SK-N-SH (cell line): Measurements from ENCODE around the gene PARP12. TPM values are rescaled to one million over a fixed set of nuclear protein-coding genes. Genes with fewer than 3 reads are reported as not detected.

Experiments
- CTCF ChIA-PET: fragments of 300-600, 350-600 bp; formaldehyde crosslinking; extraction: SDS; loops from one replicate; lab custom pipeline; 2021; lab: Yijun Ruan, JAX
- POLR2A ChIA-PET: fragments of 350-600 bp; sonication (Branson Sonifier 250); formaldehyde crosslinking; extraction: SDS; loops from one replicate; lab custom pipeline; 2020; ENCODE audit warnings: antibody characterized with exemption, inconsistent platforms; lab: Yijun Ruan, JAX
- DNase-seq: peaks from one replicate; pipeline ENCODE4 v3.0.0; 2012
- H2AFZ ChIP-seq: fragments of 200-600 bp; sonication (generic); 2 replicates; pipeline ENCODE4 v1.8.1; 2016; ENCODE audit warnings: antibody characterized with exemption, mild to moderate bottlenecking, low read depth
- H3F3A ChIP-seq: fragments of 200-600 bp; sonication (generic); replicated peaks from 2 replicates; pipeline ENCODE3; 2016; ENCODE audit warnings: antibody characterized with exemption, mild to moderate bottlenecking; ENCODE audit not compliant: insufficient read depth
- H3K27ac ChIP-seq, 2 experiments: fragments of 200-500 bp in 1 of 2; fragments of 200-600 bp in 1 of 2; sonication (Bioruptor generic) in 1 of 2; sonication (generic), shearing (Covaris generic) in 1 of 2; 2 replicates each; pipeline versions ENCODE4 v1.5.1 to v1.6.1; 2014 to 2016; ENCODE audit warnings: low read depth in 2 of 2, inconsistent platforms in 1 of 2, low read length in 1 of 2, mild to moderate bottlenecking in 1 of 2, mixed read lengths in 1 of 2
- H3K27me3 ChIP-seq: fragments of 200-600 bp; sonication (generic), shearing (Covaris generic); 2 replicates; pipeline ENCODE4 v1.6.1; 2016; ENCODE audit warnings: mixed run types; ENCODE audit not compliant: insufficient read depth
- H3K36me3 ChIP-seq, 2 experiments: fragments of 200-500 bp in 1 of 2; fragments of 200-600 bp in 1 of 2; sonication (Bioruptor generic) in 1 of 2; sonication (generic) in 1 of 2; replicated peaks in 1 of 2; 2 replicates each; pipeline versions ENCODE3 to v1.5.1; 2014 to 2016; ENCODE audit warnings: low read length in 1 of 2, mild to moderate bottlenecking in 1 of 2; ENCODE audit not compliant: insufficient read depth in 2 of 2, control insufficient read depth in 1 of 2
- H3K4me1 ChIP-seq, 2 experiments: fragments of 200-500 bp in 1 of 2; fragments of 200-600 bp in 1 of 2; sonication (Bioruptor generic) in 1 of 2; sonication (generic), shearing (Covaris generic) in 1 of 2; 2 replicates each; pipeline versions ENCODE4 v1.5.1 to v1.6.1; 2014 to 2016; ENCODE audit warnings: low read depth in 1 of 2, low read length in 1 of 2, mixed run types in 1 of 2; ENCODE audit not compliant: insufficient read depth in 2 of 2, control insufficient read depth in 1 of 2
- H3K4me2 ChIP-seq: fragments of 200-600 bp; sonication (generic), shearing (Covaris generic); 2 replicates; pipeline ENCODE4 v1.6.1; 2017; ENCODE audit warnings: mixed run types
- H3K4me3 ChIP-seq, 2 experiments: fragments of 200-500 bp in 1 of 2; fragments of 200-600 bp in 1 of 2; sonication (Bioruptor generic) in 1 of 2; sonication (generic), shearing (Covaris generic) in 1 of 2; 2 replicates each; pipeline versions ENCODE4 v1.5.1 to v1.8.1; 2014 to 2016; ENCODE audit warnings: low read depth in 2 of 2, inconsistent platforms in 1 of 2, low read length in 1 of 2, mild to moderate bottlenecking in 1 of 2, mixed read lengths in 1 of 2, moderate library complexity in 1 of 2
- H3K79me2 ChIP-seq: fragments of 200-600 bp; sonication (generic); 2 replicates; pipeline ENCODE4 v1.8.1; 2017; ENCODE audit warnings: mild to moderate bottlenecking; ENCODE audit not compliant: insufficient read depth
- H3K9ac ChIP-seq: fragments of 200-600 bp; sonication (generic); 2 replicates; pipeline ENCODE4 v1.6.1; 2017; ENCODE audit warnings: mixed run types
- H3K9me2 ChIP-seq: fragments of 200-600 bp; sonication (generic); 2 replicates; pipeline ENCODE4 v1.6.1; 2017; ENCODE audit warnings: mixed run types
- H3K9me3 ChIP-seq: fragments of 200-600 bp; sonication (generic); 2 replicates; pipeline ENCODE4 v1.6.1; 2017; ENCODE audit warnings: mixed run types, mild to moderate bottlenecking, moderate library complexity
- H4K20me1 ChIP-seq: fragments of 200-600 bp; sonication (generic); 2 replicates; pipeline ENCODE4 v1.6.1; 2017; ENCODE audit warnings: mild to moderate bottlenecking, mixed run types; ENCODE audit not compliant: insufficient read depth
- ELF1 ChIP-seq: IDR thresholded peaks from 2 replicates; pipeline ENCODE4 v1.4.0; 2012
- EP300 ChIP-seq, 2 experiments: IDR thresholded peaks; 2 replicates each; pipeline versions ENCODE4 v1.4.0 to v1.6.1; 2012; ENCODE audit warnings: borderline replicate concordance in 1 of 2, low read depth in 1 of 2, low read length in 1 of 2
- EZH2phosphoT487 ChIP-seq: fragments of 200-600 bp; sonication (generic); IDR thresholded peaks from 2 replicates; pipeline ENCODE4 v1.6.1; 2017; ENCODE audit warnings: low read depth, mixed run types, mild to moderate bottlenecking, antibody characterized with exemption, moderate library complexity, borderline replicate concordance
- FOSL2 ChIP-seq: IDR thresholded peaks from 2 replicates; pipeline ENCODE4 v1.4.0; 2012; ENCODE audit warnings: low read depth, mild to moderate bottlenecking, moderate library complexity, borderline replicate concordance
- FOXJ3 ChIP-seq: sonication (generic); formaldehyde crosslinking; IDR thresholded peaks from 2 replicates; pipeline ENCODE4 v1.5.1; 2020; ENCODE audit warnings: mild to moderate bottlenecking, missing genetic modification reagents
- GABPA ChIP-seq: IDR thresholded peaks from 2 replicates; pipeline ENCODE4 v1.4.0; 2012; ENCODE audit warnings: low read depth, mild to moderate bottlenecking
- JUND ChIP-seq: IDR thresholded peaks from 2 replicates; pipeline ENCODE4 v1.4.0; 2012
- MXI1 ChIP-seq: IDR thresholded peaks from 2 replicates; pipeline ENCODE4 v1.6.1; 2012; ENCODE audit warnings: mild to moderate bottlenecking, low read depth, low read length, improper control_type of control experiment
- NFIC ChIP-seq: IDR thresholded peaks from 2 replicates; pipeline ENCODE4 v1.4.0; 2012; ENCODE audit warnings: borderline replicate concordance
- NRF1 ChIP-seq: IDR thresholded peaks from 2 replicates; pipeline ENCODE4 v1.6.1; 2012; ENCODE audit warnings: low read depth, mild to moderate bottlenecking, low read length
- POLR2AphosphoS5 ChIP-seq: IDR thresholded peaks from 2 replicates; pipeline ENCODE4 v1.6.1; 2012; ENCODE audit warnings: low read depth, low read length
- RAD21 ChIP-seq: IDR thresholded peaks from 2 replicates; pipeline ENCODE4 v1.6.1; 2012; ENCODE audit warnings: mild to moderate bottlenecking, low read length
- RCOR1 ChIP-seq: fragments of 150-350 bp; IDR thresholded peaks from 2 replicates; pipeline ENCODE4 v1.6.1; 2017; ENCODE audit warnings: antibody characterized with exemption, low read length
- REST ChIP-seq: IDR thresholded peaks from 2 replicates; pipeline ENCODE4 v1.6.1; 2012; ENCODE audit warnings: mild to moderate bottlenecking, low read depth, low read length, moderate library complexity
- RFX5 ChIP-seq: IDR thresholded peaks from 2 replicates; pipeline ENCODE4 v1.6.1; 2012; ENCODE audit warnings: mild to moderate bottlenecking, improper control_type of control experiment, low read length
- RXRA ChIP-seq: IDR thresholded peaks from 2 replicates; pipeline ENCODE4 v1.4.0; 2012; ENCODE audit warnings: low read depth, mild to moderate bottlenecking, borderline replicate concordance
- SIN3A ChIP-seq: IDR thresholded peaks from 2 replicates; pipeline ENCODE4 v1.6.1; 2012; ENCODE audit warnings: low read depth, mild to moderate bottlenecking, low read length, moderate library complexity, borderline replicate concordance
- SMC3 ChIP-seq: IDR thresholded peaks from 2 replicates; pipeline ENCODE4 v1.6.1; 2012; ENCODE audit warnings: low read depth, low read length, improper control_type of control experiment
- TAF1 ChIP-seq: IDR thresholded peaks from 2 replicates; pipeline ENCODE4 v1.6.1; 2012; ENCODE audit warnings: low read depth, mild to moderate bottlenecking, low read length, moderate library complexity, borderline replicate concordance
- YY1 ChIP-seq: IDR thresholded peaks from 2 replicates; pipeline ENCODE4 v1.4.0; 2012; ENCODE audit warnings: low read depth, mild to moderate bottlenecking
- WGBS: methylation state at CpG from one replicate; pipeline ENCODE4 v1.1.6; 2017; ENCODE audit warnings: low lambda C conversion rate; 5-methylcytosine and 5-hydroxymethylcytosine counted together
- polyA plus RNA-seq, 3 experiments: library from polyadenylated mRNA; depleted of rRNA; stranded (reverse); fragments of >200 nt; gene quantifications; 2 replicates each; pipeline ENCODE4 v1.2.3, GENCODE V29; 2012
- TF ChIP-seq, protein P1 (sequence below): IDR thresholded peaks from 2 replicates; pipeline ENCODE4 v1.4.0; 2012; ENCODE audit warnings: low read depth

The PARP12 gene
- polyA plus RNA-seq, 1 of the 3 experiments (the other 2 are of a cell fraction), result 17.7 TPM

DNA sequence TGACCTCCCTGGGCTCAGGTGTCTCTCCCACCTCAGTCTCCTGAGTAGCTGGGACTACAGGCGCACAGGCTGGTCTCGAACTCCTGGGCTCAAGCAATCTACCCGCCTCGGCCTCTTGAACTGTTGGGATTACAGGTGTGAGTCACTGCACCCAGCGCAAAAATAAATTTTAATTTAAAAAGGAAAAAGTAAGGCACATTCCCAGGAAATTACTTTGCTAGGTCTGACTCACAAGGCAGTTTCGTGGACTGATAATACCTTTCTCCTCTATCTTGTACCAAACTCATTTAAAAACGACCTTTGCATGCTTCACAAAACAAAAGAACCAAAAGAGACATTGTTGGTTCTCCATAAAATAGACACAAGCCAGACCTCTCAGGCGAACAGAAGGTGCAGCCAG, 29.7 kb downstream of the PARP12 start:
- ChIA-PET POLR2A (no interaction called here), CTCF (interaction anchor here (1.0 to 3.2 kb wide), 3 partner anchors 15 to 387 kb away, joined by 3 to 16 read pairs (median 9); no protein-coding TSS in a partner anchor)
- DNase-seq, result no peak
- Histone ChIP-seq H3K27me3 (no peaks in the 10 kb centered on the region), H3F3A (peaks cover 29% of the 10 kb centered on the region), H3K9me3 (no peaks in the 10 kb centered on the region), H3K4me2 (no peak overlapping the region; the same call in 1 of the 2 replicates), H3K79me2 (no peaks in the 10 kb centered on the region), H2AFZ (no peak overlapping the region), H3K4me1 (peaks cover 32 to 40% of the 10 kb centered on the region in 2 experiments), H3K27ac (peak overlapping the region in 1 of 2 experiments; percentile 51; a peak in 2 of 4 replicates), H3K9me2 (no peaks in the 10 kb centered on the region), H3K36me3 (no peaks in the 10 kb centered on the region), H3K9ac (no peak overlapping the region), H3K4me3 (no peak overlapping the region), H4K20me1 (no peaks in the 10 kb centered on the region)
- WGBS, result 55% methylated on average over 8 of the region's 8 CpGs
- TF ChIP-seq GABPA (no peak), EP300 (IDR thresholded peaks at IDR 0.05; ENCODE audit: borderline replicate concordance in 1 of 2, low read depth in 1 of 2, low read length in 1 of 2) (peak in 1 of 2 experiments; percentile 9; a peak in 1 of 4 replicates), FOSL2 (peak; percentile 67; the same call in 1 of the 2 replicates), ELF1 (no peak), RAD21 (no peak), YY1 (no peak), EZH2phosphoT487 (no peak), SIN3A (no peak), SMC3 (no peak), POLR2AphosphoS5 (no peak), JUND (peak; percentile 16; the same call in 1 of the 2 replicates), NFIC (no peak)

GRCh38 chr7:140031364-140031763, 31.4 kb downstream of the PARP12 start:
- POLR2A ChIA-PET, result no interaction called here
- Histone ChIP-seq H3K4me2 (no peak overlapping the region), H3K9me3 (no peaks in the 10 kb centered on the region), H3K27ac (no peak overlapping the region), H3K4me3 (no peak overlapping the region), H3K4me1 (peaks cover 31 to 32% of the 10 kb centered on the region in 2 experiments), H3K27me3 (no peaks in the 10 kb centered on the region), H4K20me1 (no peaks in the 10 kb centered on the region), H2AFZ (no peak overlapping the region), H3F3A (peaks cover 28% of the 10 kb centered on the region), H3K79me2 (no peaks in the 10 kb centered on the region), H3K9ac (no peak overlapping the region), H3K9me2 (no peaks in the 10 kb centered on the region), H3K36me3 (no peaks in the 10 kb centered on the region)
- CTCF ChIA-PET, result no interaction called here
- WGBS, result 94% methylated on average over 1 of the region's 1 CpG
- peak; percentile 56 for DNase-seq
- TF ChIP-seq RCOR1 (peak; percentile 37; the same call in 1 of the 2 replicates), EP300 (IDR thresholded peaks at IDR 0.05; ENCODE audit: borderline replicate concordance in 1 of 2, low read depth in 1 of 2, low read length in 1 of 2) (no peak), MXI1 (peak; percentile 40; the same call in 1 of the 2 replicates)

- Histone ChIP-seq H3K27me3 (no peaks in the 10 kb centered on the region), H4K20me1 (no peaks in the 10 kb centered on the region), H3K79me2 (no peaks in the 10 kb centered on the region), H3K9me3 (no peaks in the 10 kb centered on the region), H3K9ac (no peak overlapping the region), H3K4me2 (no peak overlapping the region), H2AFZ (no peak overlapping the region), H3K36me3 (peaks cover 0 to 3% of the 10 kb centered on the region in 2 experiments), H3K4me1 (peaks cover 17 to 18% of the 10 kb centered on the region in 2 experiments), H3F3A (peaks cover 20% of the 10 kb centered on the region), H3K9me2 (no peaks in the 10 kb centered on the region), H3K4me3 (no peak overlapping the region), H3K27ac (no peak overlapping the region)
- ChIA-PET POLR2A (no interaction called here), CTCF (interaction anchor here (1.2 to 2.2 kb wide), 3 partner anchors 12 to 383 kb away, joined by 3 to 9 read pairs (median 4); no protein-coding TSS in a partner anchor)
- DNase-seq, result no peak
- WGBS, result 98% methylated on average over 1 of the region's 1 CpG
- no peak for TF ChIP-seq FOXJ3 (CRISPR knock-in tag)
- TF ChIP-seq NRF1, result no peak
- TF ChIP-seq RFX5, result no peak
- no peak for TF ChIP-seq RXRA
- no peak for TF ChIP-seq YY1
- TF ChIP-seq REST, result no peak
- TF ChIP-seq ELF1, result no peak
- TF ChIP-seq SMC3, result no peak
- TF ChIP-seq, protein P1, sequence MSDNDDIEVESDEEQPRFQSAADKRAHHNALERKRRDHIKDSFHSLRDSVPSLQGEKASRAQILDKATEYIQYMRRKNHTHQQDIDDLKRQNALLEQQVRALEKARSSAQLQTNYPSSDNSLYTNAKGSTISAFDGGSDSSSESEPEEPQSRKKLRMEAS, result no peak
- TF ChIP-seq TAF1, result no peak
Observed at GRCh38 chr7:140029072-140029471, 33.7 kb downstream of the PARP12 start.
